Measurements from ENCODE around the gene SHTN1.

SHTN1 gene

GRCh38 chr10:116868722-116869121, 136.3 kb downstream of the SHTN1 start:
- peaks cover 4% of the 10 kb centered on the region for H3K4me1 ChIP-seq (ENCODE audit: control insufficient read depth, insufficient read depth, low read length)
- no peak overlapping the region for H3K9ac ChIP-seq (ENCODE audit: low read length)
- H3K9me3 ChIP-seq (ENCODE audit: control insufficient read depth, low read length), result no peaks in the 10 kb centered on the region
- H3K27me3 ChIP-seq (replicated peaks; ENCODE audit: control insufficient read depth, insufficient read depth, low read length), result peaks cover 17% of the 10 kb centered on the region
- DNase-seq (ENCODE audit: low read depth), result no peak
- H3K36me3 ChIP-seq (ENCODE audit: control insufficient read depth, insufficient read depth, low read length, severe bottlenecking), result no peaks in the 10 kb centered on the region
- no peak overlapping the region for H3K4me3 ChIP-seq (ENCODE audit: low read length)

DNA sequence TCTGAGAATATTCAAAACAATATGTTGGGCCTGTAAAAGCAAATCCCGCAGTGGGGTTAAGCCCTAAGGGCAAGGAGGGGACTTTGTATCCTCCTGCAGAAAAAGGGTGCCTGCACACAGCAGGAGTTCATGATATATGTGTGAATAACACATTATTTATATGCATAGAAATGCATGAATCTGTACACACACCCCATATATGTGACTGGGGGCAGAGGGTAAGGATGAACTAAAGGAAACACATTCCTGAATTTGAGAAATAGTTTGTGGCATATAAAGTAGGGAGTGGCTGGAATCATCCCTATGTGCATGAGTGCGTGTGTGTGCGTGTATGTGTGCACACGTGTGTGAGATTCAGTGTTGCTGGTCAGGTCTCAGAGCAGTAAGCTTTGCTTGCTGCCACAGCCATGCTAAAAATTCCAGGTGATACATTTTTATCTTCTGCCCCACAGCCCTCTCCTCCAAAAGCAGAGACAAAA, 136.8 kb downstream of the SHTN1 start:
- H3K36me3 ChIP-seq (ENCODE audit: control insufficient read depth, insufficient read depth, low read length, severe bottlenecking), result no peaks in the 10 kb centered on the region
- peaks cover 4% of the 10 kb centered on the region for H3K4me1 ChIP-seq (ENCODE audit: control insufficient read depth, insufficient read depth, low read length)
- no peak overlapping the region for H3K9ac ChIP-seq (ENCODE audit: low read length)
- DNase-seq (ENCODE audit: low read depth), result no peak
- H3K27me3 ChIP-seq (replicated peaks; ENCODE audit: control insufficient read depth, insufficient read depth, low read length), result peaks cover 12% of the 10 kb centered on the region
- no peak overlapping the region for H3K4me3 ChIP-seq (ENCODE audit: low read length)
- H3K9me3 ChIP-seq (ENCODE audit: control insufficient read depth, low read length), result no peaks in the 10 kb centered on the region

DNA sequence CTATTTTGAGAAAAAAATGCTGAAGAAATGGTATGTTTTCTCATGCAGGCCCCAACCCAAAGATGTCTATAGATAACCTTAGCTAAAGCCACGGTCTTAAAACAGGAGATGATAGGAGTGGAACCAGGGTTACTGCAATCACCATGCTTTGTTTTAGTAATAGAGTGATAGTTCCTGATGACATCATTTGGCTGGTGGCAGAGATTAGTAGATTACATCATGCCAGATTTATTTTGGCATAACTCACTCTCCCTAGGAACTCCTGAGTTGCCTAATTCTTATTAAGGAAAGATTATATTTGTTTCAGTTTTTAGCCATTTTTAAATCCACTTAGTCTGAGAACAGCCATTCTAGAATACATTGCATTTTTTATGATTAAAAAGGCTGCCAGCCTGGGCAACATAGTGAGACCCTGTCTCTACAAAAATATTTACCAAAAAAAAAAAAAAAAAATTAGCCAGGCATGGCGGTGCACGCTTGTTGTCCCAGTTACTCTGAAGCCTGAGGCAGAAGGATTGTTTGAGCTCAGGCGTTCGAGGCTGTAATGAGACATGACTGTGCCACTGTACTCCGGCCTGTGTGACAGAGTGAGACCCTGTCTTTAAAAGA, 137.9 kb downstream of the SHTN1 start:
- Histone ChIP-seq H3K9ac (ENCODE audit: low read length) (no peak overlapping the region), H3K4me3 (ENCODE audit: low read length) (no peak overlapping the region), H3K27me3 (replicated peaks; ENCODE audit: control insufficient read depth, insufficient read depth, low read length) (peaks cover 9% of the 10 kb centered on the region), H3K4me1 (ENCODE audit: control insufficient read depth, insufficient read depth, low read length) (peaks cover 4% of the 10 kb centered on the region), H3K9me3 (ENCODE audit: control insufficient read depth, low read length) (no peaks in the 10 kb centered on the region), H3K36me3 (ENCODE audit: control insufficient read depth, insufficient read depth, low read length, severe bottlenecking) (no peaks in the 10 kb centered on the region)
- peak; percentile 23 for DNase-seq (ENCODE audit: low read depth)

DNA sequence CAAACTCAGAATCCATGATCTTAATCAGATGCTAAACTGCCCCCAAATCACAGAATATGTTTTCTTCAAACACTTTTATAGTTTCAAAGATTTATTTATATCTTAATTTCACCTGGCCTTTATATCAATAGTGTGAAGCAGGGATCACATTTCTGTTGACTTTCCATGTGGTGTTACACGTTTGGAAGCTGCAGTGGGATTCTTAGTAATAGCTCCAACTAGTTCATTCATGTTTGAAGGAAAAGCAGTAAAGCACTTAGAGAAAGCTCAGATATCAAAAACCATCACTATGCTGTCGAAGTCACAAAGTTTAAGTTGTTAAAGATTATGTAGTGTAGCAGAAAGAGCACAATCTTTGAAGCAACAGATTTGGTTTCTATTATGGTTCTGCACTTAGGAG, 138.9 kb downstream of the SHTN1 start:
- Histone ChIP-seq H3K4me1 (ENCODE audit: control insufficient read depth, insufficient read depth, low read length) (peaks cover 4% of the 10 kb centered on the region), H3K9ac (ENCODE audit: low read length) (no peak overlapping the region), H3K27me3 (replicated peaks; ENCODE audit: control insufficient read depth, insufficient read depth, low read length) (peaks cover 9% of the 10 kb centered on the region), H3K9me3 (ENCODE audit: control insufficient read depth, low read length) (no peaks in the 10 kb centered on the region), H3K36me3 (ENCODE audit: control insufficient read depth, insufficient read depth, low read length, severe bottlenecking) (no peaks in the 10 kb centered on the region), H3K4me3 (ENCODE audit: low read length) (no peak overlapping the region)
- DNase-seq (ENCODE audit: low read depth), result no peak

DNA sequence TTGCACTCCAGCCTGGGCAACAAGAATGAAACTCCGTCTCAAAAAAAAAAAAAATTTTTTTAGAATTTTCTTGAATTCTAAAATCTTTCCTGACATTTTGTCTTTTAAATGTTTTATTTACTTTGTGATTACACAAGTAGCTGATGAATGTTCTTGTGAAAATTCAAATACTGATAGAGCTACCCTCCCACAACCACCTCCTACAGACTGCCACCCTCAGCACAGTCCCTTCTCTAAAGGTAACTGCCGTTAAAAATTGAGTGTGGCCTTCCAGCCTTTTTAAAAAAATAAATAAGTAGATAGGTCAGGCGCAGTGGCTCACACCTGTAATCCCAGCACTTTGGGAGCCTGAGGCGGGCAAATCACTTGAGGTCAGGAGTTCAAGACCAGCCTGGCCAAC, 140.6 kb downstream of the SHTN1 start:
- H3K9ac ChIP-seq (ENCODE audit: low read length), result no peak overlapping the region
- H3K36me3 ChIP-seq (ENCODE audit: control insufficient read depth, insufficient read depth, low read length, severe bottlenecking), result no peaks in the 10 kb centered on the region
- DNase-seq (ENCODE audit: low read depth), result no peak
- H3K4me1 ChIP-seq (ENCODE audit: control insufficient read depth, insufficient read depth, low read length), result peaks cover 4% of the 10 kb centered on the region
- peaks cover 5% of the 10 kb centered on the region for H3K27me3 ChIP-seq (replicated peaks; ENCODE audit: control insufficient read depth, insufficient read depth, low read length)
- no peak overlapping the region for H3K4me3 ChIP-seq (ENCODE audit: low read length)
- no peaks in the 10 kb centered on the region for H3K9me3 ChIP-seq (ENCODE audit: control insufficient read depth, low read length)

DNA sequence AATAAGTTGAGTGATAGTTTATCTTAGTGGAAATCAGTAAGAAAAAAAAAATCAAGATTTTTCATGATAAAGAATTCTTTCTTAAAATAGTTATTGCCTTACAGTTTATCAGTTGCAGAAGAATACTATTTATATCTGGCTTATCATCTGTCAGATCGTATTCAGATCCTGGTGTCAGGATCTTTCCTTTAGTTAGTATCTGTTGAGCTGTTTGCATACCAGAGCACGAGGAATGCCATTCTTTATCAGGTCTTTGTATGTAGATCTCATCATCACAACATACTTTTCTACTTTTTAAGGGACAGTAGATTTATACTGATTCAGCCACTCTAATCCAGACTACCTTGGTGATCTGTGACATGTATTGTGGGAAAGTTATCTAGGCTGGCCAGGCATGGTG, 143.2 kb downstream of the SHTN1 start:
- Histone ChIP-seq H3K4me1 (ENCODE audit: control insufficient read depth, insufficient read depth, low read length) (no peaks in the 10 kb centered on the region), H3K9me3 (ENCODE audit: control insufficient read depth, low read length) (peaks cover 8% of the 10 kb centered on the region), H3K27me3 (replicated peaks; ENCODE audit: control insufficient read depth, insufficient read depth, low read length) (no peaks in the 10 kb centered on the region), H3K9ac (ENCODE audit: low read length) (no peak overlapping the region), H3K4me3 (ENCODE audit: low read length) (no peak overlapping the region), H3K36me3 (ENCODE audit: control insufficient read depth, insufficient read depth, low read length, severe bottlenecking) (no peaks in the 10 kb centered on the region)
- DNase-seq (ENCODE audit: low read depth), result no peak

GRCh38 chr10:116857156-116857555, 147.8 kb downstream of the SHTN1 start:
- no peaks in the 10 kb centered on the region for H3K4me1 ChIP-seq (ENCODE audit: control insufficient read depth, insufficient read depth, low read length)
- H3K4me3 ChIP-seq (ENCODE audit: low read length), result no peak overlapping the region
- H3K9ac ChIP-seq (ENCODE audit: low read length), result no peak overlapping the region
- H3K27me3 ChIP-seq (replicated peaks; ENCODE audit: control insufficient read depth, insufficient read depth, low read length), result peaks cover 2% of the 10 kb centered on the region
- no peak for DNase-seq (ENCODE audit: low read depth)
- H3K36me3 ChIP-seq (ENCODE audit: control insufficient read depth, insufficient read depth, low read length, severe bottlenecking), result no peaks in the 10 kb centered on the region
- H3K9me3 ChIP-seq (ENCODE audit: control insufficient read depth, low read length), result peaks cover 8% of the 10 kb centered on the region

- peaks cover 6% of the 10 kb centered on the region for H3K4me1 ChIP-seq (ENCODE audit: control insufficient read depth, insufficient read depth, low read length)
- no peak overlapping the region for H3K9ac ChIP-seq (ENCODE audit: low read length)
- H3K4me3 ChIP-seq (ENCODE audit: low read length), result no peak overlapping the region
- DNase-seq (ENCODE audit: low read depth), result no peak
- H3K27me3 ChIP-seq (replicated peaks; ENCODE audit: control insufficient read depth, insufficient read depth, low read length), result peaks cover 2% of the 10 kb centered on the region
- H3K36me3 ChIP-seq (ENCODE audit: control insufficient read depth, insufficient read depth, low read length, severe bottlenecking), result no peaks in the 10 kb centered on the region
- peaks cover 7% of the 10 kb centered on the region for H3K9me3 ChIP-seq (ENCODE audit: control insufficient read depth, low read length)
Observed at GRCh38 chr10:116853701-116854100, 151.3 kb downstream of the SHTN1 start.

- Histone ChIP-seq H3K9me3 (ENCODE audit: control insufficient read depth, low read length) (peaks cover 3% of the 10 kb centered on the region), H3K27me3 (replicated peaks; ENCODE audit: control insufficient read depth, insufficient read depth, low read length) (peaks cover 2% of the 10 kb centered on the region), H3K4me1 (ENCODE audit: control insufficient read depth, insufficient read depth, low read length) (peaks cover 6% of the 10 kb centered on the region), H3K4me3 (ENCODE audit: low read length) (no peak overlapping the region), H3K36me3 (ENCODE audit: control insufficient read depth, insufficient read depth, low read length, severe bottlenecking) (no peaks in the 10 kb centered on the region), H3K9ac (ENCODE audit: low read length) (no peak overlapping the region)
- DNase-seq (ENCODE audit: low read depth), result no peak
Observed at GRCh38 chr10:116853287-116853686, 151.7 kb downstream of the SHTN1 start.

DNA sequence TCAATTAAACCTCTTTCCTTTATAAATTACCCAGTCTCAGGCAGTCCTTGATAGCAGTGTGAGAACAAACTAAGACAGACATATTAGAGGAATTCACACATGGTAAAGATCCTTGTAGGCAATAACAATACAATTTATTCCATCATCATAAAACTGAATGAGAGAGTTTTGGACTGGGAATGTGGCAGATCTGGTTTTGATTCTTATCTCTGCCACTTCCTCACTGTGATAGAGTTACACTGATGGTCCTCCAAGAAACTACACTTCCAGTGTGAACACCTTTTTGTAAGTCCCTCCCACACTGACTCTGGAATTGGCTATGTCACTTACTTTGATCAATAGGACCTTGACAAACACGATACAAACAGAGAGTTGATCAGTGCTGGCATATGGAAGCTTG, 152.7 kb downstream of the SHTN1 start:
- H3K9ac ChIP-seq (ENCODE audit: low read length), result no peak overlapping the region
- no peaks in the 10 kb centered on the region for H3K36me3 ChIP-seq (ENCODE audit: control insufficient read depth, insufficient read depth, low read length, severe bottlenecking)
- H3K9me3 ChIP-seq (ENCODE audit: control insufficient read depth, low read length), result no peaks in the 10 kb centered on the region
- H3K4me3 ChIP-seq (ENCODE audit: low read length), result no peak overlapping the region
- peaks cover 2% of the 10 kb centered on the region for H3K27me3 ChIP-seq (replicated peaks; ENCODE audit: control insufficient read depth, insufficient read depth, low read length)
- peaks cover 6% of the 10 kb centered on the region for H3K4me1 ChIP-seq (ENCODE audit: control insufficient read depth, insufficient read depth, low read length)
- DNase-seq (ENCODE audit: low read depth), result no peak

DNA sequence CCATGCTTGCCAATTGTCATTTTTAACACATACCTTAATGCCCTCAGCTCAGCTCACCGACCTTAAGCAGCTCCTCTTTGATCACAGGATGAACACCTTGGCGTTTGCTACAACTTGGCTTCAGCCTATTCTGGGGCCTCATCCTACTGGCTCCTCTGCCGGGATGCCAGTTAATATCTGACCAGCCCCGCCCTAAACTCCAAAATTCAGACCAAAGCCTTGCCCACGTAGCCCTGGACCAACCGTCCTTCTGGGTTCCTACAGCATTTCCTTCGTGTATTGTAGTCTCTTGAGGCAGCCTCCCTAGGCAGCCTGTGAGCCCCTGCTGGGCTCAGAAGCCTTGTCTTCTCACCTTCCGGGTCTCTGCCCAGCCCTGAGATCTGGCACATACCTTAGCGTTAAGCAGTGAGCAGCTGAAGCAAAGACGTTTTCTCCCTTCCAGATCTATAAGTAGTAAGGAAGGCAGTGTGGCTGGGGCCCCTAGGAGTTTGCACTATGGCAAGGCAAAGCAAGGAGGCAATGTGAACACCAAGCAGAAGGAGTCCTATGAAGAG, 154.9 kb downstream of the SHTN1 start:
- Histone ChIP-seq H3K36me3 (ENCODE audit: control insufficient read depth, insufficient read depth, low read length, severe bottlenecking) (no peaks in the 10 kb centered on the region), H3K9me3 (ENCODE audit: control insufficient read depth, low read length) (no peaks in the 10 kb centered on the region), H3K4me1 (ENCODE audit: control insufficient read depth, insufficient read depth, low read length) (peaks cover 6% of the 10 kb centered on the region), H3K27me3 (replicated peaks; ENCODE audit: control insufficient read depth, insufficient read depth, low read length) (peaks cover 2% of the 10 kb centered on the region), H3K9ac (ENCODE audit: low read length) (peak overlapping the region; percentile 85), H3K4me3 (ENCODE audit: low read length) (peak overlapping the region; percentile 86)
- no peak for DNase-seq (ENCODE audit: low read depth)
